Panc1 (cell line): ENCODE results near the gene KIRREL3. TPM values are rescaled to one million over a fixed set of nuclear protein-coding genes. Genes with fewer than 3 reads are reported as not detected.

ENCODE experiments used
- ATAC-seq: fragments of 200-7000 bp; cut with Tn5 transposase; 2 replicates; pipeline ENCODE4 v1.9.1; 2020; ENCODE audit warnings: mild to moderate bottlenecking, moderate library complexity
- BruUV-seq: library from RNA; stranded (reverse); fragments of 400-500 nt; replicated peaks from 2 replicates; lab custom pipeline; 2021; lab: Mats Ljungman, UMichigan
- CTCF ChIA-PET: fragments of 300-600 bp; sonication (Branson Sonifier 250); formaldehyde crosslinking; loops from one replicate; lab custom pipeline; 2022; ENCODE audit warnings: antibody characterized with exemption; lab: Charles Lee
- POLR2A ChIA-PET: fragments of 300-600 bp; sonication (Branson Sonifier 250); formaldehyde crosslinking; loops from one replicate; lab custom pipeline; 2022; ENCODE audit warnings: antibody characterized with exemption; lab: Charles Lee
- DNase-seq: peaks from one replicate; pipeline ENCODE4 v3.0.0-alpha.2; 2010; ENCODE audit warnings: low read depth, low spot score
- H3K27ac ChIP-seq: 2 replicates; pipeline ENCODE4 v1.5.1; 2011; ENCODE audit warnings: mild to moderate bottlenecking, low read length, inconsistent platforms
- H3K27me3 ChIP-seq: fragments of 200-500 bp; sonication (Bioruptor generic); 2 replicates; pipeline ENCODE4 v1.6.0; 2014; ENCODE audit warnings: low read length, inconsistent platforms; ENCODE audit not compliant: control insufficient read depth, insufficient read depth
- H3K36me3 ChIP-seq: fragments of 200-500 bp; sonication (Bioruptor generic); 2 replicates; pipeline ENCODE4 v1.5.1; 2014; ENCODE audit warnings: inconsistent platforms, mild to moderate bottlenecking, low read length, moderate library complexity; ENCODE audit not compliant: control insufficient read depth, insufficient read depth
- H3K4me1 ChIP-seq: 2 replicates; pipeline ENCODE4 v1.5.1; 2011; ENCODE audit warnings: inconsistent platforms, mild to moderate bottlenecking, low read length, moderate library complexity; ENCODE audit not compliant: control insufficient read depth, insufficient read depth
- H3K4me3 ChIP-seq, 2 experiments: 2 replicates each; pipeline ENCODE4 v1.5.1; 2011 to 2012; ENCODE audit warnings: low read depth in 2 of 2, low read length in 2 of 2, mild to moderate bottlenecking in 2 of 2, inconsistent platforms in 1 of 2, moderate library complexity in 1 of 2
- H3K9me3 ChIP-seq: fragments of 200-500 bp; sonication (Bioruptor generic); 2 replicates; pipeline ENCODE4 v1.5.1; 2014; ENCODE audit warnings: low read depth, mild to moderate bottlenecking, inconsistent platforms, low read length, moderate library complexity; ENCODE audit not compliant: control insufficient read depth, insufficient read depth
- POLR2AphosphoS5 ChIP-seq: IDR thresholded peaks from 2 replicates; pipeline ENCODE4 v1.6.1; 2012; ENCODE audit warnings: mild to moderate bottlenecking, low read depth, low read length, moderate library complexity
- SIN3A ChIP-seq: IDR thresholded peaks from 2 replicates; pipeline ENCODE4 v1.6.1; 2012; ENCODE audit warnings: low read depth, mild to moderate bottlenecking, low read length, moderate library complexity, borderline replicate concordance; ENCODE audit not compliant: insufficient read depth
- TCF7L2 ChIP-seq: IDR thresholded peaks from 2 replicates; pipeline ENCODE4 v1.6.1; 2011; ENCODE audit warnings: mild to moderate bottlenecking, low read depth, low read length, inconsistent platforms
- in situ Hi-C: cut with HindIII; loops from 2 replicates; pipeline ENCODE4 v1.10.0; 2016; ENCODE audit warnings: low sequenced_read_pairs, low pct_unique_long_range_greater_than_20kb
- intact Hi-C: fragments of 100-400 bp; cut with micrococcal nuclease; formaldehyde crosslinking; loops from one replicate; pipeline ENCODE4 v1.10.0; 2022; ENCODE audit not compliant: unreplicated experiment
- total RNA-seq: library from RNA; stranded (reverse); gene quantifications from one replicate; pipeline ENCODE4 v1.2.1, GENCODE V29; 2021; ENCODE audit not compliant: unreplicated experiment
- TF ChIP-seq, protein P1 (sequence below), 2 experiments: IDR thresholded peaks; 2 replicates each; pipeline ENCODE4 v1.6.1; 2011 to 2012; ENCODE audit warnings: low read depth in 2 of 2, control low read depth in 1 of 2, low read length in 1 of 2, mild to moderate bottlenecking in 1 of 2, moderate library complexity in 1 of 2; ENCODE audit not compliant: insufficient read depth in 1 of 2

The KIRREL3 gene
- total RNA-seq, 1 experiment from 2014 or later: 0.36 TPM

GRCh38 chr11:126748793-126749192 lies 251.8 kb downstream of the KIRREL3 start:
- ChIA-PET POLR2A (no interaction called here), CTCF (no interaction called here)
- ATAC-seq (no peak), DNase-seq (no peak)
- no peaks in the 10 kb centered on the region for H3K36me3 ChIP-seq
- H3K4me3 ChIP-seq: no peak overlapping the region
- no peaks in the 10 kb centered on the region for H3K9me3 ChIP-seq
- H3K27ac ChIP-seq: no peak overlapping the region
- TF ChIP-seq SIN3A: no peak
- no TSS peak for BruUV-seq
- intact Hi-C loops (no loop called here), in situ Hi-C loops (no loop called here)
- no peaks in the 10 kb centered on the region for H3K4me1 ChIP-seq
- H3K27me3 ChIP-seq: peaks cover 7% of the 10 kb centered on the region

- H3K4me3 ChIP-seq: no peak overlapping the region
- no peak for DNase-seq
- intact Hi-C loops: no loop called here
- in situ Hi-C loops: no loop called here
- no peaks in the 10 kb centered on the region for H3K36me3 ChIP-seq
- H3K4me1 ChIP-seq: no peaks in the 10 kb centered on the region
- no peaks in the 10 kb centered on the region for H3K9me3 ChIP-seq
- ChIA-PET POLR2A (no interaction called here), CTCF (no interaction called here)
- no TSS peak for BruUV-seq
- peaks cover 3% of the 10 kb centered on the region; the same call in 1 of the 2 replicates for H3K27me3 ChIP-seq
- TF ChIP-seq POLR2AphosphoS5: no peak
- no peak for TF ChIP-seq TCF7L2
- H3K27ac ChIP-seq: no peak overlapping the region
- ATAC-seq: no peak
Measured at GRCh38 chr11:126748100-126748791, 252.3 kb downstream of the KIRREL3 start.

- BruUV-seq: no TSS peak
Measured at GRCh38 chr11:126747315-126747714, 253.3 kb downstream of the KIRREL3 start.

More at GRCh38 chr11:126747315-126747714, 253.3 kb downstream of the KIRREL3 start:
- Histone ChIP-seq H3K4me1 (no peaks in the 10 kb centered on the region), H3K9me3 (no peaks in the 10 kb centered on the region), H3K27ac (no peak overlapping the region), H3K36me3 (no peaks in the 10 kb centered on the region), H3K4me3 (no peak overlapping the region), H3K27me3 (peaks cover under 1% of the 10 kb centered on the region; the same call in 1 of the 2 replicates)
- DNase-seq (no peak), ATAC-seq (no peak)
- ChIA-PET POLR2A (no interaction called here), CTCF (no interaction called here)
- in situ Hi-C loops: no loop called here
- TF ChIP-seq TCF7L2 (no peak), POLR2AphosphoS5 (no peak), SIN3A (no peak)
- TF ChIP-seq, protein P1, sequence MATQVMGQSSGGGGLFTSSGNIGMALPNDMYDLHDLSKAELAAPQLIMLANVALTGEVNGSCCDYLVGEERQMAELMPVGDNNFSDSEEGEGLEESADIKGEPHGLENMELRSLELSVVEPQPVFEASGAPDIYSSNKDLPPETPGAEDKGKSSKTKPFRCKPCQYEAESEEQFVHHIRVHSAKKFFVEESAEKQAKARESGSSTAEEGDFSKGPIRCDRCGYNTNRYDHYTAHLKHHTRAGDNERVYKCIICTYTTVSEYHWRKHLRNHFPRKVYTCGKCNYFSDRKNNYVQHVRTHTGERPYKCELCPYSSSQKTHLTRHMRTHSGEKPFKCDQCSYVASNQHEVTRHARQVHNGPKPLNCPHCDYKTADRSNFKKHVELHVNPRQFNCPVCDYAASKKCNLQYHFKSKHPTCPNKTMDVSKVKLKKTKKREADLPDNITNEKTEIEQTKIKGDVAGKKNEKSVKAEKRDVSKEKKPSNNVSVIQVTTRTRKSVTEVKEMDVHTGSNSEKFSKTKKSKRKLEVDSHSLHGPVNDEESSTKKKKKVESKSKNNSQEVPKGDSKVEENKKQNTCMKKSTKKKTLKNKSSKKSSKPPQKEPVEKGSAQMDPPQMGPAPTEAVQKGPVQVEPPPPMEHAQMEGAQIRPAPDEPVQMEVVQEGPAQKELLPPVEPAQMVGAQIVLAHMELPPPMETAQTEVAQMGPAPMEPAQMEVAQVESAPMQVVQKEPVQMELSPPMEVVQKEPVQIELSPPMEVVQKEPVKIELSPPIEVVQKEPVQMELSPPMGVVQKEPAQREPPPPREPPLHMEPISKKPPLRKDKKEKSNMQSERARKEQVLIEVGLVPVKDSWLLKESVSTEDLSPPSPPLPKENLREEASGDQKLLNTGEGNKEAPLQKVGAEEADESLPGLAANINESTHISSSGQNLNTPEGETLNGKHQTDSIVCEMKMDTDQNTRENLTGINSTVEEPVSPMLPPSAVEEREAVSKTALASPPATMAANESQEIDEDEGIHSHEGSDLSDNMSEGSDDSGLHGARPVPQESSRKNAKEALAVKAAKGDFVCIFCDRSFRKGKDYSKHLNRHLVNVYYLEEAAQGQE (IDR thresholded peaks at IDR 0.05; ENCODE audit: insufficient read depth in 1 of 2, low read depth in 2 of 2, low read length in 1 of 2): no peak
- intact Hi-C loops: no loop called here
